GM10266 (cell line): ENCODE measurements around the gene CAMSAP2.

Source experiments
- DNase-seq: peaks from one replicate; pipeline ENCODE4 v3.0.0; 2012; ENCODE audit errors: extremely low spot score
- CTCF ChIP-seq: IDR thresholded peaks from 2 replicates; pipeline ENCODE4 v1.5.1; 2012; ENCODE audit warnings: mild to moderate bottlenecking, low read depth; ENCODE audit not compliant: control insufficient read depth, insufficient read depth; ENCODE audit errors: missing control alignments

Gene CAMSAP2

GRCh38 chr1:200890818-200891773, 152.4 kb downstream of the CAMSAP2 start:
- TF ChIP-seq CTCF = peak; percentile 76
- DNase-seq = no peak

- no peak for DNase-seq
- TF ChIP-seq CTCF = no peak
Measured at GRCh38 chr1:200891774-200892157, 153.1 kb downstream of the CAMSAP2 start.

GRCh38 chr1:200892546-200892945, 153.9 kb downstream of the CAMSAP2 start:
- DNase-seq = no peak
- no peak for TF ChIP-seq CTCF

- no peak for TF ChIP-seq CTCF
- DNase-seq = no peak
Measured at GRCh38 chr1:200892958-200893357, 154.3 kb downstream of the CAMSAP2 start.

GRCh38 chr1:200893411-200893901, 154.8 kb downstream of the CAMSAP2 start:
- TF ChIP-seq CTCF = no peak
- no peak for DNase-seq

- no peak for DNase-seq
- peak; percentile 9 for TF ChIP-seq CTCF
Measured at GRCh38 chr1:200894712-200895442, 156.2 kb downstream of the CAMSAP2 start, which contains the start of gene INAVA. Gene INAVA, plus strand, starts transcription at chr1:200894900. Its CDS starts 3,501 bp downstream, at chr1:200898401.
